MV-4-11 (cell line): Measurements from ENCODE around the gene LRRC27.
"Not testable (repeated sequence)": the region's sequence is repeated elsewhere in the genome, so short reads cannot be mapped to it uniquely, and the experiment has no call there.

Experiments
- DNase-seq: peaks from one replicate; lab custom pipeline; 2025; lab: John Stamatoyannopoulos, UW

LRRC27 gene

GRCh38 chr10:132337854-132338253 lies 5.9 kb downstream of the LRRC27 start:
- not testable (repeated sequence) for DNase-seq

- no peak for DNase-seq
Observed at GRCh38 chr10:132338876-132339275, 6.9 kb downstream of the LRRC27 start.

DNA sequence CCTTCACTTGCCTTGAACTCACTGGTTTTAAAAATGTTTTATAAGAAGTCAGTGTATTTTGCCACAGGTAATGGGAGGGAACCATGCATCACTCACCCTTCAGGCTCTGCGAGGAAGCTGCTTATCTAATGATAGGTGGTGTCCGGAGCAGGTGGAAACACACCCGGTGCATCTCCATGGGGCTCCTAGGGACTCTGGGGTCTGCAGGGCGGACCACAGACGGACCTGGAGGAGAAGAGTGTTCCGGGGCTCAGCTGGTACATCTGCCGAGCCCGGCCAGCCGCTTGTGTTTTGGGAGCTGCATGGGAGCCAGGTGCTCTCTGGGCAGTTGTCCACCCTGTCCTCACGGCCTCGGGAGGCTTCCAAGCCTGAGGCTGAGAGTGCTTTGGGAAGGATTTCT lies 7.3 kb downstream of the LRRC27 start:
- no peak for DNase-seq

DNA sequence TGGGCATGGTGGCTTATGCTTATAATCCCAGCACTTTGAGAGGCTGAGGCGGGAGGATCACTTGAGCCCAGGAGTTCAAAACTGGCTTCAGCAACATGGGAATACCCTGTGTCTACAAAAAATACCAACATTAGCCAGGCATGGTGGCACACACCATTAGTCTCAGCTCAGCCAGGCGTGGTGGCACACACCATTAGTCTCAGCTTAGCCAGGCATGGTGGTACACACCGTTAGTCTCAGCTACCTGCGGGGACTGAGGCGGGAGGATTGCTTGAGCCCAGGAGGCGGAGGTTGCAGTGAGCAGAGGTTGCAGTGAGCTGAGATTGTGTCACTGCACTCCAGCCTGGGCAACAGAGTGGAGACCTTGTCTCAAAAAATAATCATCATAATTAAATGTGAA lies 9.0 kb downstream of the LRRC27 start:
- DNase-seq = no peak

DNA sequence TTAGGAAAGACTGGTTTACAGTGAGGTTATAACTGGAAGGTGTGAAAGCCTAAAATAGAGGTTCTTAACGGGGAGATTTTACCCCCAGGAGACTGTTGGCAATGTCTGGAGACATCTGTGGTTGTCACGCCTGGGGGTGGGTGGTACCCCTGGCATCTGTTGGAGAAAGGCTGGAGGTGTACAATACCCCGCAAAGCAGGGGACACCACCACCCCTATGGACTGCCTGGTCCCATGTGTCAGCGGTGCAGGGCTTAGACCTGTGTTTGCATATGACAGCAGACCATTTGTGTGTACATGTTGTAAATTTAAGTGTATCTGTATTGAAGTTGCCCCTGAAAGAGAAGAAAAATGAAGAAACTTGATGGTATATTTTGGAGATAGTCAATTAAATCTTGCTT lies 9.8 kb downstream of the LRRC27 start:
- no peak for DNase-seq

GRCh38 chr10:132342553-132342952 lies 10.6 kb downstream of the LRRC27 start:
- DNase-seq = no peak

DNA sequence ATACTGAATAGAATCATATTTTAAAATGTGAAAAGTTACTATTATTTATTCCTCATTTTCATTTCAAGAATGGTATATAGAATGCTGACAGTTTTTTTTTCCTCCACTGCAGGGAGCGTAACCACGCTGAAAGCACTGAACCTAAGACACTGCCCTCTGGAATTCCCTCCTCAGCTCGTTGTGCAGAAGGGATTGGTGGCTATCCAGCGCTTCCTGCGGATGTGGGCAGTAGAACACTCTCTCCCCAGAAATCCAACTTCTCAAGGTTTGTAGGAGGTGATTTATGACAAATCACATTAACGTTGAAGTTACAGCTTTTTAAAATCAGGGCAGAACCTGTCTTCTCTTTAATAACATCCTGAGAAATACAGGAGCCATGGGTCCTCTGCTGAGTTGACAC lies 12.4 kb downstream of the LRRC27 start:
- no peak for DNase-seq

DNA sequence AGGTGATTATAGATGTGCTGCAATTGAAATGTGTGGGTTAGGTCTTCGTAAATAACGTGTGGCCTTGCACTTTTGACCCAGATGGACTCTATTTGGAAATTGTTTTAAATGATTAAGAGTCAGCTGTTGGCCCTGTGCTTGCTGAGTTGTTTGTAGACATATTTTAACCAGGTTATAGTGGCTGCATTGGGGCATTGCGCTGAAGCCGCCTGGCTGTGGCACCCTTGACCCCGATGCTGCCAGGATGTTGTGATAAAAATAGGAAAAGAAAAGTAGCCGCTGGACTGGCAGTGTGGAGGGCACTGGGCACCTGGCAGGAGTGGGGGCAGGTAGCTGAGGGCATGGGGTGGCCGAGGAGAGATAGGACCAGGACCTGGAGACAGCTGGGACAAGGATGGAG lies 13.4 kb downstream of the LRRC27 start:
- no peak for DNase-seq

DNA sequence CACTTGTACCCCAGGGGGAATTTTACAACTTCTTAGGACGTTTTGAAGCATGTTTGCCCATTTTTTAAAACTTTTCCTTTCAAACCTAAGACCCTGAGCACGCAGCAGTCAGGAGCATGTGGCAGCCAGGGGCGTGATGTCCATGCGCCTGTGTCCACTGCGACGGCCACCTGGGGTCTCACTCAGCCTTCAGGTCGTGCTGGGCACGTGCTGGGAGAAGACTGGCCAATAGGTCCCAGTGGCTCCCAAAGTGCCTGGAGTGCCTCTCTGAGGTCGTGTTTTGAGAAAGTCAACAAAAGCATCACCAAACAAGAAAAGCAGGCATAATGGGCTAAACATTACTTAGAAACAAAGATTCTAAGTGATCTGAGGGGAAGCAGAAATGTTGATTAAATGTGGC lies 14.8 kb downstream of the LRRC27 start:
- no peak for DNase-seq

DNA sequence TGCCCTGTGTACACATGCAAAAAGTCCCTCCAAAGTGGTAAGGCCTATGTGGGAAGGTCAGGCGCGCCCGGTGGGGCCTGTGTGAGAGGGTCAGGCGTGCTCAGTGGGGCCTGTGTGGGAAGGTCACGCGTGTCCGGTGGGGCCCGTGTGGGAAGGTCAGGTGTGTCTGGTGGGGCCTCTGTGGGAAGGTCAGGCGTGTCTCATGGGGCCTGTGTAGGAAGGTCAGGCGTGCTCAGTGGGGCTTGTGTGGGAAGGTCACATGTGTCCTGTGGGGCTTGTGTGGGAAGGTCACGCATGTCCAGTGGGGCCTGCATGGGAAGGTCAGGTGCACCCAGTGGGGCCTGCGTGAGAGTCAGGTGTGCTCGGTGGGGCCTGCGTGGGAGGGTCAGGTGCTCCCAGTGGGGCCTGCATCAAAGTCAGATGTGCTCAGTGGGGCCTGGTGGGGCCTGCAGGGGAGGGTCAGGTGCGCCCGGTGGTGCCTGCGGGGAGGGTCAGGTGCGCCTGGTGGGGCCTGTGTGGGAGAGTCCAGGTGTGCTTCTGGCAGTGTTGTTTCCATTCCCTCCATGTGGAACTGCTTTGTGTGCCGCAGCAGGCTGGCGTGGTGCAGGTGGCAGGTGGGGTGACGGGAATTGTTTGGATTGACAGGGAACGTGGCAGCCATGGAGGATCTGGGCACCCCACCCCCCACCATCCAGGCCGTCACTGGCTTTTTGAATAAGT lies 15.4 kb downstream of the LRRC27 start:
- no peak for DNase-seq

DNA sequence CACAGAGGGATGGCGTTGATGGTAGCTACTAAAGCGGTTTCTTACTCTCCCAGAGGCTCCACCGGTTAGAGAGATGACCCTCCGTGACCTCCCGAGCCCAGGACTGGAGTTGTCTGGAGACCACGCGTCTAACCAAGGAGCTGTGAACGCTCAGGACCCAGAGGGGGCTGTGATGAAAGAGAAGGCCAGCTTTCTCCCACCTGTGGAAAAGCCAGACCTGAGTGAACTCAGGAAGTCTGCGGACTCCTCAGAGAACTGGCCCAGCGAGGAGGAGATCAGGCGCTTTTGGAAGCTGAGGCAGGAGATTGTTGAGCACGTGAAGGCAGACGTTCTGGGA lies 15.9 kb downstream of the LRRC27 start:
- no peak for DNase-seq

DNA sequence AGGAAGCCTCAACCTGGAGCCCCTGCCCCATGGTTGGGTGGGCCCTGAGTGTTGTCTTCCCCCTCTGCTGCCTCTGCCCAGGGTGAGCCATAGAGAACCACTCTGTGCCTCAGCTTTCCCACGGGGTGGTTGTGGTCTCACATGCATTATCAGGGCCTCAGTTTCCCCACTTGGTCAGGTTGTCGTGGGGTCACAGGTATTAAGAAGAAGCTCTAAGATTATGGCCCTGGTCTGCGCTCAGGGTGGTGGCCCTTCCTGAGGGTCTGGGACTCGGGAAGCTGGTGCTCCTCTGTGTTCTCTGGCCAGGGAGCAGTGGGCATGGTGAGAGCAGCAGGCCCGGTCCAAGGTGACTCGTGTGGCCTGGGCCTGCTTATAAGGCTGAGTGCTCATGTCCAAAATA lies 17.8 kb downstream of the LRRC27 start:
- no peak for DNase-seq

DNA sequence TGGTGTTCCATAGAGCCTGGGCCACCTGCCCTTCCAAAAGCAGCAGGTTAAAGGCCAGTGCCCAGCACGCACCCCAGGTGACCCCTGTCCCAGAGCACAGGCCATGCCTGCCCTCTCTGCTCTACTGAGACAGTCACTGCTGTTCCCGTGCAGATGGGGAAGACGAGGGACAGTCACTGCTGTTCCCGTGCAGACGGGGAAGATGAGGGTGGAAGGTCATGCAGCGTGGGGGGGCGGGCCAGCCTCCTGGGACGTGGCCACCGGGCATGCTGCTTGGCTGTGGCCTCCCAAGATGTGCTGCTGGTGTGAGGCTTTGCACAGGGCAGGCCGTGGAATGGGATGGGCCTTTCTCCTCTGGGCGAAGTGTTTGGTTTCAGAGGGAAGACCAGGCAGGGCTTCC lies 18.4 kb downstream of the LRRC27 start:
- DNase-seq = no peak

- DNase-seq = no peak
Observed at GRCh38 chr10:132350946-132351345, 19.0 kb downstream of the LRRC27 start.

GRCh38 chr10:132351611-132352010 lies 19.6 kb downstream of the LRRC27 start:
- DNase-seq = no peak

GRCh38 chr10:132352462-132353308 lies 20.7 kb downstream of the LRRC27 start:
- not testable (repeated sequence) for DNase-seq

GRCh38 chr10:132353456-132354355 lies 21.7 kb downstream of the LRRC27 start:
- DNase-seq = no peak

DNA sequence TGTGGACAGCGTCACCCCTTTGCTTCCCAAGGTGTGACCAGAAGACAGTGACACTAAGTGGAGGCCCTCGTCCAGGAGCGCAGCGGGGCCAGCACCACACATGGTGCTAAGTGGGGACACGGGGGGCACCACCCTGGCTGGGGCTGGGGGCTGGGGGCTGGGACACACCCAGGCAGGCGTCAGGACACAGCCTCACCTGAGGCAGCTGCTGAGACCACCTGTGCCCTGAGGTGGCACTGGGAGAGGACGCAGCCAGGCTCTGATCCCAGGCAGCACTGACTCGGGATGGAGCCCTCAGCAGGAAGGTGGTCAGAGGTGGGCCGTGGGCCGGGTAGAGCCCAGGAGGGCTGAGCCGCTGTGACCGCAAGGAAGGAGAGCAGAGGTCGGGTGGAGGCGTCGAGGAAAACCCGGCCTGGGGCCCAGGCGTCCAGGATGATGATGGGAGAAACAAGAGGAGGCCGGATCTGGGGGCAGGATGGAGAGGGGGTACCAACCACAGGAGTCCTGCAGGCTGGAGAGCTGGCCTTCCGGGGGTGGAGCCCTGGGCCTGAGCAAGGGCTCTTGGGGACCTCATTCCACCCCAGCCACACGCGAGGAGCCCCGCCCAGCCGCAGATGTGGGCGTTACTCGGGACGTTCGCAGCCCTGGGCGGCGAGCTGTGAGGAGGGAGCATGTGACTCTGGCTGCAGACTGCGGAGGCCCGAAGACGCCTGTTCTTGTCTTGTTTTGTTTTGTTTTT lies 22.5 kb downstream of the LRRC27 start:
- DNase-seq = no peak

GRCh38 chr10:132355297-132355696 lies 23.3 kb downstream of the LRRC27 start:
- DNase-seq = no peak

DNA sequence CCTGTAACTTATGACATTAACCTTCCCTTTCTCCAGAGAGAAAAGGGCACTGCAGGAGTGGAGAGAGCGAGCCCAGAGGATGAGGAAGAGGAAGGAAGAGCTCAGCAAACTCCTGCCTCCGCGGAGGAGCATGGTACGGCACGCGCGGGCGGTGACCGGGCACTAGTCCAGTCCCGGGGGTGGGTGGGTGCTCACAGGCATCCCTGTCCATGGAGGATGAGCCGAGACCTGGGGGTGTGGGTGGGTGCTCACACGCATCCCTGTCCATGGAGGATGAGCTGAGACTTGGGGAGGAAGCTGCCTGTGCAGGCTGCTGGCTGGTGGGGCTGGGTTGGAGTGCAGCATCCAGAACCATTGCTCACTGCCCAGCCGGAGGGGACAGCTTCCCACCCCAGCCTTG lies 23.8 kb downstream of the LRRC27 start:
- DNase-seq = no peak

GRCh38 chr10:132356621-132357195 lies 24.7 kb downstream of the LRRC27 start:
- no peak for DNase-seq
